HG03378 (cell line): ENCODE results near the gene THOC2.
"Not testable (repeated sequence)": the region's sequence is repeated elsewhere in the genome, so short reads cannot be mapped to it uniquely, and the experiment has no call there.

Source experiments
- ATAC-seq: cut with Tn5 transposase; IDR thresholded peaks from one replicate; pipeline ENCODE4 v1.9.1; 2021; ENCODE audit warnings: mild to moderate bottlenecking, moderate library complexity; ENCODE audit not compliant: unreplicated experiment

The THOC2 gene

GRCh38 chrX:123590842-123591486 lies 141.9 kb downstream of the THOC2 start:
- peak; percentile 60 for ATAC-seq

GRCh38 chrX:123588723-123589122 lies 144.1 kb downstream of the THOC2 start:
- ATAC-seq = no peak

GRCh38 chrX:123581586-123581985 lies 151.3 kb downstream of the THOC2 start:
- ATAC-seq = peak; percentile 56

- ATAC-seq = no peak
These were observed 152.1 kb downstream of the THOC2 start for GRCh38 chrX:123580792-123581191.

GRCh38 chrX:123574027-123574426 lies 158.8 kb downstream of the THOC2 start:
- ATAC-seq = not testable (repeated sequence)

GRCh38 chrX:123570011-123570590 lies 162.8 kb downstream of the THOC2 start:
- ATAC-seq = no peak

GRCh38 chrX:123563167-123563566 lies 169.7 kb downstream of the THOC2 start:
- ATAC-seq = no peak

- ATAC-seq = no peak
These were observed 170.3 kb downstream of the THOC2 start for GRCh38 chrX:123562342-123563146.

GRCh38 chrX:123561439-123562215 lies 171.2 kb downstream of the THOC2 start:
- ATAC-seq = no peak

GRCh38 chrX:123550829-123551228 lies 182.0 kb downstream of the THOC2 start:
- ATAC-seq = no peak
